HUES64 (cell line): ENCODE measurements around the gene USP17L10.
"Not testable (repeated sequence)": the region's sequence is repeated elsewhere in the genome, so short reads cannot be mapped to it uniquely, and the experiment has no call there.

ENCODE experiments used
- H3K27ac ChIP-seq: 2 replicates; pipeline ENCODE4 v1.7.0; 2013; ENCODE audit warnings: low read depth, low read length, inconsistent platforms
- H3K27me3 ChIP-seq: 2 replicates; pipeline ENCODE4 v1.6.1; 2013; ENCODE audit warnings: mild to moderate bottlenecking, low read length; ENCODE audit not compliant: insufficient read depth
- H3K36me3 ChIP-seq: 2 replicates; pipeline ENCODE4 v1.6.1; 2013; ENCODE audit warnings: mild to moderate bottlenecking, low read length; ENCODE audit not compliant: insufficient read depth
- H3K4me1 ChIP-seq: 2 replicates; pipeline ENCODE4 v1.6.1; 2013; ENCODE audit warnings: mild to moderate bottlenecking, low read length, moderate library complexity; ENCODE audit not compliant: insufficient read depth
- H3K4me3 ChIP-seq: 2 replicates; pipeline ENCODE4 v1.5.1; 2013; ENCODE audit warnings: mild to moderate bottlenecking, low read length, moderate library complexity
- H3K9ac ChIP-seq: 2 replicates; pipeline ENCODE4 v1.6.1; 2013; ENCODE audit warnings: mild to moderate bottlenecking, low read depth, low read length
- H3K9me3 ChIP-seq: 2 replicates; pipeline ENCODE4 v1.6.1; 2013; ENCODE audit warnings: low read depth, low read length; ENCODE audit not compliant: insufficient read depth
- WGBS: fragments of 150-250, 120-280 bp; methylation state at CpG from one replicate; pipeline ENCODE4 v1.1.7; 2013; ENCODE audit warnings: missing lambda C conversion rate; 5-methylcytosine and 5-hydroxymethylcytosine counted together

Gene USP17L10

GRCh38 chr4:9247953-9248680, 37.7 kb downstream of the USP17L10 start, which contains the start of gene USP17L18:
Gene USP17L18 (plus strand): TSS chr4:9248630. CDS start chr4:9248630, 0 bp downstream.
- not testable (repeated sequence) for H3K36me3 ChIP-seq, H3K27me3 ChIP-seq, H3K9me3 ChIP-seq, H3K9ac ChIP-seq, H3K4me3 ChIP-seq, H3K4me1 ChIP-seq, H3K27ac ChIP-seq
- WGBS, result 79% methylated on average over 9 of the region's 26 CpGs

- H3K9ac ChIP-seq, H3K4me1 ChIP-seq, H3K36me3 ChIP-seq, H3K4me3 ChIP-seq, H3K27ac ChIP-seq, H3K9me3 ChIP-seq, H3K27me3 ChIP-seq: not testable (repeated sequence)
- no CpG with 5 or more reads among the region's 13 CpGs for WGBS
These were observed 42.6 kb downstream of the USP17L10 start, which contains the start of gene USP17L19 for GRCh38 chr4:9253078-9253477. Gene USP17L19 (plus strand): TSS chr4:9253378. CDS start chr4:9253378, 0 bp downstream.

- not testable (repeated sequence) for H3K4me3 ChIP-seq, H3K9ac ChIP-seq, H3K9me3 ChIP-seq, H3K27me3 ChIP-seq, H3K36me3 ChIP-seq, H3K27ac ChIP-seq, H3K4me1 ChIP-seq
- no CpG with 5 or more reads among the region's 15 CpGs for WGBS
These were observed 47.4 kb downstream of the USP17L10 start, which contains the start of gene USP17L20 for GRCh38 chr4:9257824-9258223. Gene USP17L20 (plus strand): TSS chr4:9258124. CDS start chr4:9258124, 0 bp downstream.
